HEK293 (cell line): ENCODE results near the gene EIF1.
A peak's percentile ranks its signal among the peaks of the same experiment; 100 is the strongest.

Experiments
- CTCF ChIA-PET: fragments of 350-600 bp; formaldehyde crosslinking; extraction: SDS; loops from one replicate; lab custom pipeline; 2021; ENCODE audit warnings: antibody characterized with exemption; lab: Yijun Ruan, JAX
- POLR2A ChIA-PET: fragments of 300-600 bp; formaldehyde crosslinking; extraction: SDS; loops from one replicate; lab custom pipeline; 2020; ENCODE audit warnings: antibody characterized with exemption, inconsistent platforms; lab: Yijun Ruan, JAX
- H3K27ac ChIP-seq: fragments of 200-500 bp; sonication (Bioruptor generic); 2 replicates; pipeline ENCODE4 v1.5.1; 2014; ENCODE audit warnings: low read depth, low read length, control low read depth, inconsistent platforms; ENCODE audit errors: extremely low read depth
- H3K36me3 ChIP-seq, 2 experiments: fragments of 200-500 bp in 1 of 2; sonication (Bioruptor generic) in 1 of 2; 1 replicate in 1 of 2; 2 replicates in 1 of 2; pipeline ENCODE4 v1.5.1; 2014 to 2017; ENCODE audit warnings: inconsistent platforms in 2 of 2, low read length in 2 of 2; ENCODE audit not compliant: control insufficient read depth in 2 of 2, insufficient read depth in 1 of 2
- H3K4me1 ChIP-seq: fragments of 200-500 bp; sonication (Bioruptor generic); 2 replicates; pipeline ENCODE4 v1.5.1; 2014; ENCODE audit warnings: mild to moderate bottlenecking, low read length, inconsistent platforms; ENCODE audit not compliant: control insufficient read depth, insufficient read depth
- H3K4me3 ChIP-seq: 2 replicates; pipeline ENCODE4 v1.5.1; 2011; ENCODE audit warnings: low read depth, mild to moderate bottlenecking, control low read depth, low read length, moderate library complexity
- H3K9me3 ChIP-seq: fragments of 200-500 bp; sonication (Bioruptor generic); 2 replicates; pipeline ENCODE4 v1.5.1; 2014; ENCODE audit warnings: low read depth, low read length, inconsistent platforms; ENCODE audit not compliant: control insufficient read depth, insufficient read depth
- BCL11A ChIP-seq: fragments of 450-650 bp; formaldehyde crosslinking; IDR thresholded peaks from 2 replicates; pipeline ENCODE4 v1.5.1; 2016; ENCODE audit warnings: low read depth, missing biosample characterization, missing genetic modification characterization
- GLIS1 ChIP-seq: fragments of 450-650 bp; formaldehyde crosslinking; IDR thresholded peaks from 2 replicates; pipeline ENCODE4 v1.5.1; 2016; ENCODE audit warnings: missing biosample characterization, missing genetic modification characterization
- HOXC10 ChIP-seq: sonication (generic); formaldehyde crosslinking; IDR thresholded peaks from 2 replicates; pipeline ENCODE4 v1.8.1; 2023; ENCODE audit warnings: mild to moderate bottlenecking, missing genetic modification reagents
- KLF9 ChIP-seq: fragments of 450-650 bp; formaldehyde crosslinking; IDR thresholded peaks from 2 replicates; pipeline ENCODE4 v1.5.1; 2016; ENCODE audit warnings: missing biosample characterization, missing genetic modification characterization, low read depth
- ZFHX2 ChIP-seq: fragments of 450-650 bp; formaldehyde crosslinking; conservative IDR thresholded peaks from 2 replicates; pipeline ENCODE4 v1.5.1; 2016; ENCODE audit warnings: missing biosample characterization, missing genetic modification characterization
- ZNF18 ChIP-seq: fragments of 450-650 bp; formaldehyde crosslinking; IDR thresholded peaks from 2 replicates; pipeline ENCODE4 v1.5.1; 2016; ENCODE audit warnings: missing biosample characterization, missing genetic modification characterization
- ZNF2 ChIP-seq: fragments of 450-650 bp; formaldehyde crosslinking; IDR thresholded peaks from 2 replicates; pipeline ENCODE4 v1.5.1; 2016; ENCODE audit warnings: missing biosample characterization, missing genetic modification characterization
- ZNF311 ChIP-seq: fragments of 450-650 bp; formaldehyde crosslinking; IDR thresholded peaks from 2 replicates; pipeline ENCODE4 v1.5.1; 2017; ENCODE audit warnings: missing biosample characterization, missing genetic modification characterization, borderline replicate concordance
- ZNF366 ChIP-seq: fragments of 450-650 bp; formaldehyde crosslinking; conservative IDR thresholded peaks from 2 replicates; pipeline ENCODE4 v1.5.1; 2016; ENCODE audit warnings: missing biosample characterization, missing genetic modification characterization
- ZNF416 ChIP-seq: fragments of 450-650 bp; formaldehyde crosslinking; IDR thresholded peaks from 2 replicates; pipeline ENCODE4 v1.5.1; 2016; ENCODE audit warnings: missing biosample characterization, missing genetic modification characterization
- ZNF426 ChIP-seq: fragments of 450-650 bp; formaldehyde crosslinking; IDR thresholded peaks from 2 replicates; pipeline ENCODE4 v1.5.1; 2017; ENCODE audit warnings: missing biosample characterization, missing genetic modification characterization, mild to moderate bottlenecking, inconsistent platforms, moderate library complexity
- ZNF521 ChIP-seq: fragments of 450-650 bp; formaldehyde crosslinking; IDR thresholded peaks from 2 replicates; pipeline ENCODE4 v1.5.1; 2017; ENCODE audit warnings: missing biosample characterization, mild to moderate bottlenecking, missing genetic modification characterization
- ZNF560 ChIP-seq: fragments of 450-650 bp; formaldehyde crosslinking; IDR thresholded peaks from 2 replicates; pipeline ENCODE4 v1.5.1; 2017; ENCODE audit warnings: missing biosample characterization, missing genetic modification characterization, borderline replicate concordance
- ZNF596 ChIP-seq: fragments of 450-650 bp; IDR thresholded peaks from 2 replicates; pipeline ENCODE4 v1.5.0; 2018; ENCODE audit warnings: missing biosample characterization, mild to moderate bottlenecking, missing genetic modification characterization, moderate library complexity
- ZNF654 ChIP-seq: fragments of 450-650 bp; formaldehyde crosslinking; IDR thresholded peaks from 2 replicates; pipeline ENCODE4 v1.5.1; 2016; ENCODE audit warnings: low read depth, missing biosample characterization, missing genetic modification characterization
- ZNF777 ChIP-seq: fragments of 450-650 bp; formaldehyde crosslinking; IDR thresholded peaks from 2 replicates; pipeline ENCODE4 v1.5.1; 2017; ENCODE audit warnings: missing biosample characterization, missing genetic modification characterization, borderline replicate concordance
- ZNF830 ChIP-seq: fragments of 450-650 bp; IDR thresholded peaks from 2 replicates; pipeline ENCODE4 v1.5.0; 2018; ENCODE audit warnings: missing biosample characterization, missing genetic modification characterization, low read depth, mild to moderate bottlenecking, moderate library complexity
- TF ChIP-seq, protein P1 (sequence below): fragments of 450-650 bp; formaldehyde crosslinking; IDR thresholded peaks from 2 replicates; pipeline ENCODE4 v1.5.1; 2016; ENCODE audit warnings: missing biosample characterization, missing genetic modification characterization
- TF ChIP-seq, protein P2 (sequence below): fragments of 450-650 bp; formaldehyde crosslinking; IDR thresholded peaks from 2 replicates; pipeline ENCODE4; 2016; ENCODE audit warnings: missing biosample characterization, missing genetic modification characterization
- TF ChIP-seq, protein P3 (sequence below): fragments of 450-650 bp; formaldehyde crosslinking; IDR thresholded peaks from 2 replicates; pipeline ENCODE4 v1.5.1; 2017; ENCODE audit warnings: missing biosample characterization, missing genetic modification characterization

EIF1 gene

GRCh38 chr17:41689497-41690299, 1.0 kb downstream of the EIF1 start (continued):
- TF ChIP-seq, protein P1, sequence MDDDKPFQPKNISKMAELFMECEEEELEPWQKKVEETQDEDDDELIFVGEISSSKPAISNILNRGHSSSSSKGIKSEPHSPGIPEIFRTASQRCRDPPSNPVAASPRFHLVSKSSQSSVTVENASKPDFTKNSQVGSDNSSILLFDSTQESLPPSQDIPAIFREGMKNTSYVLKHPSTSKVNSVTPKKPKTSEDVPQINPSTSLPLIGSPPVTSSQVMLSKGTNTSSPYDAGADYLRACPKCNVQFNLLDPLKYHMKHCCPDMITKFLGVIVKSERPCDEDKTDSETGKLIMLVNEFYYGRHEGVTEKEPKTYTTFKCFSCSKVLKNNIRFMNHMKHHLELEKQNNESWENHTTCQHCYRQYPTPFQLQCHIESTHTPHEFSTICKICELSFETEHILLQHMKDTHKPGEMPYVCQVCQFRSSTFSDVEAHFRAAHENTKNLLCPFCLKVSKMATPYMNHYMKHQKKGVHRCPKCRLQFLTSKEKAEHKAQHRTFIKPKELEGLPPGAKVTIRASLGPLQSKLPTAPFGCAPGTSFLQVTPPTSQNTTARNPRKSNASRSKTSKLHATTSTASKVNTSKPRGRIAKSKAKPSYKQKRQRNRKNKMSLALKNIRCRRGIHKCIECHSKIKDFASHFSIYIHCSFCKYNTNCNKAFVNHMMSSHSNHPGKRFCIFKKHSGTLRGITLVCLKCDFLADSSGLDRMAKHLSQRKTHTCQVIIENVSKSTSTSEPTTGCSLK: no peak
- TF ChIP-seq ZNF654 (tag by site-specific recombination) (peak; percentile 22), ZNF560 (no peak), ZNF426 (no peak)
- TF ChIP-seq, protein P2, sequence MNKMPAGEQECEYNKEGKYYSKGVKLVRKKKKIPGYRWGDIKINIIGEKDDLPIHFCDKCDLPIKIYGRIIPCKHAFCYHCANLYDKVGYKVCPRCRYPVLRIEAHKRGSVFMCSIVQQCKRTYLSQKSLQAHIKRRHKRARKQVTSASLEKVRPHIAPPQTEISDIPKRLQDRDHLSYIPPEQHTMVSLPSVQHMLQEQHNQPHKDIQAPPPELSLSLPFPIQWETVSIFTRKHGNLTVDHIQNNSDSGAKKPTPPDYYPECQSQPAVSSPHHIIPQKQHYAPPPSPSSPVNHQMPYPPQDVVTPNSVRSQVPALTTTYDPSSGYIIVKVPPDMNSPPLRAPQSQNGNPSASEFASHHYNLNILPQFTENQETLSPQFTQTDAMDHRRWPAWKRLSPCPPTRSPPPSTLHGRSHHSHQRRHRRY: 0 out of 2 replicates have a peak, but pooled peaks have one; percentile 15

- Histone ChIP-seq H3K9me3 (no peaks in the 10 kb centered on the region), H3K4me1 (no peaks in the 10 kb centered on the region), H3K27ac (no peak overlapping the region; the same call in 1 of the 2 replicates), H3K4me3 (peak overlapping the region; percentile 7; the same call in 1 of the 2 replicates), H3K36me3 (peaks cover 27 to 59% of the 10 kb centered on the region in 2 experiments)
- CTCF ChIA-PET: interaction anchor here (0.6 to 1.9 kb wide), 12 partner anchors 8 to 113 kb away, joined by 3 to 9 read pairs (median 4); no protein-coding TSS in a partner anchor
- TF ChIP-seq, protein P3, sequence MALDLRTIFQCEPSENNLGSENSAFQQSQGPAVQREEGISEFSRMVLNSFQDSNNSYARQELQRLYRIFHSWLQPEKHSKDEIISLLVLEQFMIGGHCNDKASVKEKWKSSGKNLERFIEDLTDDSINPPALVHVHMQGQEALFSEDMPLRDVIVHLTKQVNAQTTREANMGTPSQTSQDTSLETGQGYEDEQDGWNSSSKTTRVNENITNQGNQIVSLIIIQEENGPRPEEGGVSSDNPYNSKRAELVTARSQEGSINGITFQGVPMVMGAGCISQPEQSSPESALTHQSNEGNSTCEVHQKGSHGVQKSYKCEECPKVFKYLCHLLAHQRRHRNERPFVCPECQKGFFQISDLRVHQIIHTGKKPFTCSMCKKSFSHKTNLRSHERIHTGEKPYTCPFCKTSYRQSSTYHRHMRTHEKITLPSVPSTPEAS (tag by site-specific recombination): no peak
- TF ChIP-seq ZNF830 (tag by site-specific recombination): no peak
- no peak for TF ChIP-seq HOXC10 (CRISPR knock-in tag)
- TF ChIP-seq ZNF2 (tag by site-specific recombination): no peak
- TF ChIP-seq ZNF596: no peak
- TF ChIP-seq GLIS1 (tag by site-specific recombination): no peak
- no peak for TF ChIP-seq ZNF777 (tag by site-specific recombination)
- TF ChIP-seq ZNF311: no peak
- POLR2A ChIA-PET: interaction anchor here (0.5 to 5.0 kb wide), 7 partner anchors 11 to 103 kb away, joined by 3 to 104 read pairs (median 10); partner anchors contain the start of genes HAP1 and JUP
These were observed 1.8 kb downstream of the EIF1 start for GRCh38 chr17:41690497-41690896.

DNA sequence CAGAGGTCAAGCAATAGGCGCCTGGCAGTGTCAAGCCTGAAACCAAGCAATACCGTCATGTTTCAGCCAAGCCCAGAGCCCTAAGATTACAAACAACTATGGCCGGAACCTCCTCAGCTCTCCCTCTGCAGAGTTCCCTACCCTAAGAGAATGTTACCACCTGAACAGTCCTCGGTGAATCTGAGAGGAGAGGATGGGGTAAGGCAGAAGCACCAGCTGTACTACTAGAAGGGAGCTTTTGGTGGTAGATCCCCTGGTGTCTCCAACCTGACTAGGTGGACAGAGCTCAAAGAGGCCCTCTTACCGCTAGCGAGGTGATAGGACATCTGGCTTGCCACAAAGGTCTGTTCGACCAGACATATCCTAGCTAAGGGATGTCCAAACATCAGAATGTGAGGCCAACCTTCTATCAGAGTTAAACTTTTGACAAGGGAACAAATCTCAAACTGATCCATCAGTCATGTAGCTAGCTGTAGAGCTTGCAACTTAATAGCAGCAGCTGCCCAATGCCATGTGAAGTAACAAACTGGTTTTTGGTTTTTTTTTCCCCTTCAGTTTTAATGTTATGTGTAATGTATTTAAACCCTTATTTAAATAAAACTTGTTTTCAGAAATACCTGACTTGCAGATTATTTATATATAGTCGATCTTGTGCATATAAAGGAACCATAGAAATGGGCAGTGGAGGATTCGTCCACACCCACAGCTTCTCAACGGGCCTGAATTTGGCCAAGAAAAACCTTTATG, 2.5 kb downstream of the EIF1 start:
- H3K27ac ChIP-seq: no peak overlapping the region
- H3K36me3 ChIP-seq: peaks cover 27 to 59% of the 10 kb centered on the region in 2 experiments
- no peaks in the 10 kb centered on the region for H3K4me1 ChIP-seq
- POLR2A ChIA-PET: interaction anchor here (0.7 to 5.0 kb wide), 4 partner anchors 11 to 405 kb away, joined by 3 to 104 read pairs (median 6); partner anchors contain the start of gene JUP
- CTCF ChIA-PET: interaction anchor here (0.6 to 1.9 kb wide), 14 partner anchors 13 to 1952 kb away, joined by 3 to 9 read pairs (median 4); partner anchors contain the start of gene KRT19
- H3K9me3 ChIP-seq: no peaks in the 10 kb centered on the region
- TF ChIP-seq GLIS1 (tag by site-specific recombination) (no peak), ZNF521 (no peak), HOXC10 (CRISPR knock-in tag) (no peak), ZNF416 (tag by site-specific recombination) (no peak), ZFHX2 (tag by site-specific recombination) (no peak), BCL11A (tag by site-specific recombination) (no peak), ZNF366 (tag by site-specific recombination) (no peak), KLF9 (tag by site-specific recombination) (no peak), ZNF18 (tag by site-specific recombination) (no peak)
- TF ChIP-seq, protein P3 (tag by site-specific recombination): no peak
- no peak overlapping the region for H3K4me3 ChIP-seq
